ENCODE measurements around the gene RPL22L1.
"Not testable (repeated sequence)": the region's sequence is repeated elsewhere in the genome, so short reads cannot be mapped to it uniquely, and the experiment has no call there.

The RPL22L1 gene

GRCh38 chr3:170877311-170877710 is 7.3 kb upstream of the RPL22L1 start:
- not testable (repeated sequence) for DNase-seq

- DNase-seq = no peak
Measured at GRCh38 chr3:170876537-170876936, 6.5 kb upstream of the RPL22L1 start.

- DNase-seq = no peak
Measured at GRCh38 chr3:170869239-170869590, 780 bp downstream of the RPL22L1 start.

- no peak for DNase-seq
Measured at GRCh38 chr3:170868577-170869238, 1.3 kb downstream of the RPL22L1 start.

GRCh38 chr3:170867143-170867937 is 2.7 kb downstream of the RPL22L1 start:
- no peak for DNase-seq

DNA sequence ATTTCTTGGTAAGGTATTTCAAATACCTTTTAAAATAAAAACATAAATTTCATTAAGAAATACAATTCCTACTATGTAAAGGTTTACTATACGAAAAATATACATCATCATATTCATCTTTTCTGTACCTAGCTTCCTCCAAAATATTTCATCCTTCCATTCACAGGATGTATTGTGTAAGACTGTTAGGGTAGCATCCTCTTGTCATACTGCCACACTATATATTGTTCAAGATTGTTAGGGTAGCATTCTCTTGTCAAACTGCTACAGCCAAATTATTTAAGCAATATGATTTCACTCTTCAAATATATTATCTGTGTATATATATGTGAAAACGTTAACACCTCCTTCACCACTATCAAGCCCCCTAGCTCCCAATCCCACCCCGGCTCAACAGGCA is 3.5 kb downstream of the RPL22L1 start:
- no peak for DNase-seq

DNA sequence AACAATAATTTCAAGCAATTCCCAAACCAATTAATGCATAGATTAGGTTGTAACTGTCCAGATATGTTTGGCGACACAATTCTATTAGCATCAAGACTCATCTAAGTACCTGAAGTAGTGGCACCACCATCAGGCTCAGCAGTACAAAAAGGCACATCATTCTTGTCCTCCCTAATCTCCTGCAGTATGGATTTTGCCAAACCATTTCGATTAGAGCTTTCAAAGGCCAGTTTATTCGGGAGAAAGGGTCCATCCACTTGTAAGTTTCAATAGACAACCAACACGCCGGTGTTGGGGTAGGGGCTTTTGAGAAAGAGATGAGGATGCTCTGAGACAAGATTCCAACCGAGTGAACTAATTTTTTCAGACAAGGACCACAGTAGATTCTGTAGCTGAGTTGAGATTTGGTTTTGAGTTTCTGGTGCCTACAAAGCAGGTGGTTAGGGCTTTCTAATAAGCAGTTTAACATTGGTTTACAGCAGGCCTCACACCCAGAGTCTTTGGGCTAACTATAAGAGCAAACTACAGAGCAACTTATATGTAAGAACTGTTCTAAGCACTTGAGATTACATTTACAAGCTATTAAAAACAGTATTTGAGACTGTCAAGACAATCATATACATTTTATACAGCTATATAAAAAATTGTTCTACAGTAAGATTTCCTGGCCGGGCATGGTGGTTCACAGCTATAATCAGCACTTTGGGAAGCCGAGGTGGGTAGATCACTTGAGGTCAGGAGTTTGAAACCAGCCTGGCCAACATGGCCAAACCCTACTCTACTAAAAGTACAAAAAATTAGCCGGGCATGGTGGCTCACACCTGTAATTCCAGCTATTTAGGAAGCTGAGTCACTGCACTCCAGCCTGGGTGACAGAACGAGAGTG is 4.5 kb downstream of the RPL22L1 start:
- no peak for DNase-seq

- no peak for DNase-seq
Measured at GRCh38 chr3:170864525-170865208, 5.3 kb downstream of the RPL22L1 start.

DNA sequence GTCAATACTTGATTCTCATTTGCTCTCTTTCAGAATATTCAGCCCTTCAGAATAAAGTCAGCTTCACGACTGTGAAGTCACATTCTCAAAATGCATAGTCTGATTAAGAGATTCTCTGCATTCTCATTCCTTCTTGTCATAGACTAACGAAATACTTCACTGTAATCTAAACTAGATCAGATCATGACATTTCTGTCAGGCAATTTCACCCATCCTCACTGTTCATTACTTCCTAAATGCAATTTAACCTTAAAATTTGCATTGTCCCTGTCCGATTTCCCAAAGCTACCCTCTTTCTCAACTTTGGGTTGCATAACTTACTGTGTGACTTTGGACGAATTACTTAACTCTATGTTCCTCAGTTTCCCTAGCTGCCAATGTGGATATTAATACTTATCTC is 6.2 kb downstream of the RPL22L1 start:
- no peak for DNase-seq

GRCh38 chr3:170862618-170863374 is 7.2 kb downstream of the RPL22L1 start:
- DNase-seq = no peak

GRCh38 chr3:170858599-170858998 is 11.4 kb downstream of the RPL22L1 start:
- no peak for DNase-seq

GRCh38 chr3:170852324-170852723 is 17.7 kb downstream of the RPL22L1 start:
- no peak for DNase-seq

- DNase-seq = peak; percentile 19
Measured at GRCh38 chr3:170848292-170848917, 21.6 kb downstream of the RPL22L1 start.

DNA sequence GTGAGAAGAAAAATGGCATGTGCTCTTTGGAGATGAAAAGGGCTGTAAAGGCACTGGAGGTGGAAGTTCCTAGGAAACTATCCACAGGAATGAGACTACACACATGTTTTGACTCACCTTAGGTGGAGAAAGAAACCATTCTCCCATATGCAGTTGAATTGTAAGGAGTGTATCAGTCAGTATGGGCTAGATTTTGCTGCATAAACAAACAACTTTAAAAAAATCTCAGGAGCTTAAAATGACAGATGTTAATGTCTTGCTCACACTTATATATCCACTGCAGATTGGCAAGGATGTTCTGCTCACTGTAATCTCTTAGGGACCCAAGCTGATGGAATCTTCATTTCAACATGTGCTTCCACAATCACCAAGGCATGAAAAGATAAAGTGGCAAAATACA is 25.6 kb downstream of the RPL22L1 start:
- DNase-seq = no peak

DNA sequence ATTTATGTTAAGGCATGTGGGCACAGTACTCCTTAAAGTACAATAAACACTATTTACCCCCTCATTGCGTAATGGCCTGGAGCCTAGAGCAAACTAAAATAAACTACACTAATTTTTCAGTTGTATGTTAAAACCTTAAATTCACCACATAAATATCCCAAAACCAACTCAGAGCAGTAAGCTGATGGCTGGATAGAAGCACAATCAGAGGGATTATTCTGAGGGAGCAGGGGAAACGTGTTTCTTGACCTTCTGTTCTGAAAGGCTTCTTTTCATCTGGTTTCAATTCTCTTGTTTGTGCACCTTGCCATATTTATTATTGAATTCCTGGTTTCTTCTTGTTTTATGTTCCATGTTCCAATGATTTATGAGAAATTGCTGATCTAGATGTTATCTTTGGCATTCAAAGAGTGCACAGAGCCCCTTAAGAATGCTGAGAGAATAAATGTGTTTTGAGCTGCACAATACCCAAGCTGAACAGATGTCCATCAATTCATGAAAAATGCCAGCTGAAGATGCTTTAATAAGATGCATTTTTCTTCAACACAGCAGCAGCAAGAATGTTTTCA is 29.6 kb downstream of the RPL22L1 start:
- no peak for DNase-seq

- DNase-seq = no peak
Measured at GRCh38 chr3:170839518-170840100, 30.4 kb downstream of the RPL22L1 start.

GRCh38 chr3:170836491-170836890 is 33.5 kb downstream of the RPL22L1 start:
- no peak for DNase-seq

- no peak for DNase-seq
Measured at GRCh38 chr3:170835336-170835735, 34.7 kb downstream of the RPL22L1 start.

- no peak for DNase-seq
Measured at GRCh38 chr3:170830580-170830979, 39.4 kb downstream of the RPL22L1 start.

DNA sequence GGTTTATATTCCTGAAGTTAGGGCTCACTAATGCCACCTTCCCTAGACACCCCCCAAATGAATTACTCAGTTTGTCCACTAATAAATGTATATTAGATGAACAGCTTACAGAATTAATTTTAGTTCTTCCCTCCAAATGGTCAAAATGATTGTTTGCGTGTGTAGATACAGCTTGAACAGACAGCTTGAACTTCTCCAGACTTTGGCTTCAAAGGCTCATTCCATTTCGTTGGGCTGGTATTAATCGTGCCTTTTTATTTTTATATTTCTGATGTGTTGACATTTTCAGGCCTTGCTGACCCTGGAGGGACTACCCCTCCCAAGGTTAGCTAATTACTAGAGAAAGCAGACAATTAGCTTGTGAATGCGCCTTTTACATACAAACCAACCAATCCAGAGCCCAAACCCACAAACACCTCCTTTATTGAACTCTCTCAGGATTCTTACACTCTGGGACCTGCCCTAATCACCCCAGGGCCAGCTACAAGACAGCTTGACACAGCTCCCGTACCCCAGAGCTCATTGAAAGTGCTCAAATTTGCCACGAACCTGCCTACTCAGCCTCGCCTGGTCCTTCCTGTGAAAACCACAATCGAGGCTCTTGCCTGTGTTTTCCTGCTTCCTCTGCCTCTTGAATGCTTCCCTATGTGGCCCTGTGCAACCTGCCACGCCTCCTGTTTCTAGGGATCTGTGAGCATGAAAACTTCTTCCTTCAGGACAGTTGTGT is 40.3 kb downstream of the RPL22L1 start:
- DNase-seq = no peak

All from DMS 273 treated with DMSO at 0.1 percent for 48 hours (cell line).